OCI-LY7 (cell line): ENCODE data around the gene MOCS1. TPM values are rescaled to one million over a fixed set of nuclear protein-coding genes. Genes with fewer than 3 reads are reported as not detected.

Source experiments
- BruUV-seq: library from RNA; stranded (reverse); fragments of 400-500 nt; replicated peaks from 2 replicates; lab custom pipeline; 2021; lab: Mats Ljungman, UMichigan
- CTCF ChIA-PET: fragments of 300-600 bp; sonication (Branson Sonifier 250); formaldehyde crosslinking; loops from one replicate; lab custom pipeline; 2022; ENCODE audit warnings: antibody characterized with exemption; ENCODE audit not compliant: unreplicated experiment; lab: Charles Lee
- POLR2A ChIA-PET: fragments of 300-600 bp; sonication (Branson Sonifier 250); formaldehyde crosslinking; loops from one replicate; lab custom pipeline; 2022; ENCODE audit warnings: antibody characterized with exemption; lab: Charles Lee
- DNase-seq: peaks from one replicate; pipeline ENCODE4 v3.0.0-alpha.2; 2015; ENCODE audit warnings: low spot score
- H2AFZ ChIP-seq: fragments of 200-600 bp; sonication (generic), shearing (Covaris generic); 2 replicates; pipeline ENCODE4 v1.6.1; 2014; ENCODE audit warnings: mild to moderate bottlenecking, antibody characterized with exemption, low read length, moderate library complexity
- H3K27ac ChIP-seq: fragments of 200-600 bp; sonication (generic); 2 replicates; pipeline ENCODE4 v1.5.1; 2014; ENCODE audit warnings: mixed run types, low read depth, mild to moderate bottlenecking, moderate library complexity, low read length, inconsistent platforms; ENCODE audit not compliant: poor library complexity, severe bottlenecking
- H3K36me3 ChIP-seq: fragments of 200-600 bp; sonication (generic); 2 replicates; pipeline ENCODE4 v1.6.1; 2014; ENCODE audit warnings: mild to moderate bottlenecking, antibody characterized with exemption, low read length, moderate library complexity, mixed read lengths; ENCODE audit not compliant: insufficient read depth
- H3K4me1 ChIP-seq: fragments of 200-600 bp; sonication (generic); 2 replicates; pipeline ENCODE4 v1.5.1; 2014; ENCODE audit warnings: mild to moderate bottlenecking, low read length; ENCODE audit not compliant: insufficient read depth, poor library complexity, severe bottlenecking
- H3K4me2 ChIP-seq: fragments of 200-600 bp; sonication (generic); 2 replicates; pipeline ENCODE4 v1.6.1; 2014; ENCODE audit warnings: mild to moderate bottlenecking, low read length
- H3K4me3 ChIP-seq: fragments of 200-600 bp; sonication (generic); 2 replicates; pipeline ENCODE4 v1.5.1; 2014; ENCODE audit warnings: mild to moderate bottlenecking, low read depth, low read length; ENCODE audit not compliant: poor library complexity, severe bottlenecking
- H3K79me2 ChIP-seq: fragments of 200-600 bp; sonication (generic); 2 replicates; pipeline ENCODE4 v1.6.1; 2016; ENCODE audit warnings: low read depth, mild to moderate bottlenecking, low read length, moderate library complexity, mixed read lengths; ENCODE audit not compliant: insufficient read depth
- H3K9me2 ChIP-seq: fragments of 200-600 bp; sonication (generic); 2 replicates; pipeline ENCODE4 v1.6.1; 2016; ENCODE audit warnings: mild to moderate bottlenecking, low read length, mixed read lengths; ENCODE audit not compliant: insufficient read depth
- H3K9me3 ChIP-seq: fragments of 200-600 bp; sonication (generic); 2 replicates; pipeline ENCODE4 v1.6.1; 2014; ENCODE audit warnings: mild to moderate bottlenecking, mixed run types, low read length, mixed read lengths
- H4K20me1 ChIP-seq: fragments of 200-600 bp; sonication (generic); 2 replicates; pipeline ENCODE4 v1.6.1; 2014; ENCODE audit warnings: mild to moderate bottlenecking, antibody characterized with exemption, low read length, moderate library complexity, mixed read lengths; ENCODE audit not compliant: insufficient read depth
- CTCF ChIP-seq: fragments of 200-600 bp; sonication (generic); conservative IDR thresholded peaks from 2 replicates; pipeline ENCODE4 v1.5.1; 2014; ENCODE audit warnings: mild to moderate bottlenecking, antibody characterized with exemption, low read length, moderate library complexity, mixed read lengths
- EZH2phosphoT487 ChIP-seq: fragments of 200-600 bp; sonication (generic); IDR thresholded peaks from 2 replicates; pipeline ENCODE4 v1.6.1; 2018; ENCODE audit warnings: low read depth, borderline replicate concordance, mild to moderate bottlenecking, mixed run types, antibody characterized with exemption, low read length, moderate library complexity, mixed read lengths
- intact Hi-C: fragments of 100-400 bp; cut with micrococcal nuclease; formaldehyde crosslinking; loops from one replicate; pipeline ENCODE4 v1.10.0; 2022; ENCODE audit not compliant: unreplicated experiment
- total RNA-seq, 2 experiments: library from RNA; depleted of rRNA in 1 of 2; stranded (reverse); fragments of >200 nt in 1 of 2; shearing (Covaris generic) in 1 of 2; gene quantifications; 2 replicates each; pipeline ENCODE4 v1.2.3, GENCODE V29; 2014 to 2022

The MOCS1 gene
- total RNA-seq, 2 experiments from 2014 or later, result not detected

DNA sequence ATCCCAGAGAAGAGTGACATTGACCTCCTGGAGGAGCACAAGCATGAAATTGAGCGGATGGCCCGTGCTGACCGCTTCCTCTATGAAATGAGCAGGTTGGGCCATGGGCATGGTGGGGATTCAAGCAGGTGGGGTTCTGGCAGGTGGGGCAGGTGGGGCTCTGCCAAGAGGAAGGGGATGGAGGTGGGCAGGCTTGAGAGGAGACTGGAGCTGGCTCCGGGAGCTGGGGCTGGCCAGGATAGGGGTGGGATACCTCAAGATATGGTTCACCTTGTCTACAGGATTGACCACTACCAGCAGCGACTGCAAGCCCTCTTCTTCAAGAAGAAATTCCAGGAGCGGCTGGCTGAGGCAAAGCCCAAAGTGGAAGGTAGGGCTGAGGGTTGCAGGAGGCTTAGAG, 42.9 kb downstream of the MOCS1 start:
- intact Hi-C loops, result loop anchor here (5.0 kb wide), 1 partner anchor 544 kb away; no protein-coding TSS in a partner anchor
- no TSS peak for BruUV-seq
- ChIA-PET CTCF (no interaction called here), POLR2A (no interaction called here)
- no peak for TF ChIP-seq CTCF
- TF ChIP-seq EZH2phosphoT487, result no peak
- Histone ChIP-seq H3K79me2 (no peaks in the 10 kb centered on the region), H3K9me2 (no peaks in the 10 kb centered on the region), H3K27ac (no peak overlapping the region), H3K4me2 (no peak overlapping the region), H3K36me3 (no peaks in the 10 kb centered on the region), H3K4me3 (no peak overlapping the region), H2AFZ (no peak overlapping the region), H4K20me1 (no peaks in the 10 kb centered on the region), H3K9me3 (no peaks in the 10 kb centered on the region), H3K4me1 (no peaks in the 10 kb centered on the region)
- DNase-seq, result no peak

DNA sequence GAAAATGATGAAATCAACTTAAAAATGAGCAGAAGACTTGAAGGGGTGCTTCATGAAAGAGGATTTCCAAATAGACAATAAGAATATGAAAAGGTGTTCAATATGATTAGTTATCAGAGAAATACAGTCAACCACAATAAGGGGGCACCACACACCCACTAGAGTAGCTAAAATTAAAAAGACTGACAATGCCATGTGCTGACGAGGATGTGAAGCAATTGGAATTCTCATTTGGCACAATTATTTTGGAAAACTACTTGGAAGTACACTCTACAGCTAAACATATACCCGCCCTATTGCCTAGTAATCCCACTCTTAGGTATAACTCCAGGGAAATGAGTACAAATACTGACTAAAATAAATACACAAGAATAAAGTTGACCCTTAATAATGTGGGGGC, 45.0 kb downstream of the MOCS1 start:
- Histone ChIP-seq H3K4me1 (no peaks in the 10 kb centered on the region), H3K9me2 (no peaks in the 10 kb centered on the region), H2AFZ (no peak overlapping the region), H3K79me2 (no peaks in the 10 kb centered on the region), H3K4me2 (no peak overlapping the region), H4K20me1 (no peaks in the 10 kb centered on the region), H3K36me3 (no peaks in the 10 kb centered on the region), H3K9me3 (no peaks in the 10 kb centered on the region), H3K27ac (no peak overlapping the region), H3K4me3 (no peak overlapping the region)
- POLR2A ChIA-PET, result interaction anchor here (0.5 kb wide), 1 partner anchor 93 kb away, joined by 5 read pairs; no protein-coding TSS in a partner anchor
- CTCF ChIA-PET, result no interaction called here
- intact Hi-C loops, result no loop called here
- DNase-seq, result no peak
- TF ChIP-seq CTCF (no peak), EZH2phosphoT487 (no peak)
- no TSS peak for BruUV-seq

GRCh38 chr6:39887692-39888450, 46.4 kb downstream of the MOCS1 start:
- ChIA-PET CTCF (no interaction called here), POLR2A (interaction anchor here (0.7 kb wide), 1 partner anchor 22 kb away, joined by 3 read pairs; no protein-coding TSS in a partner anchor)
- TF ChIP-seq EZH2phosphoT487 (no peak), CTCF (no peak)
- H3K9me3 ChIP-seq, result no peaks in the 10 kb centered on the region
- no peak overlapping the region for H3K4me2 ChIP-seq
- no peaks in the 10 kb centered on the region for H3K36me3 ChIP-seq
- no peak overlapping the region for H3K4me3 ChIP-seq
- no TSS peak for BruUV-seq
- H2AFZ ChIP-seq, result no peak overlapping the region
- no peaks in the 10 kb centered on the region for H3K4me1 ChIP-seq
- H3K79me2 ChIP-seq, result no peaks in the 10 kb centered on the region
- no peak overlapping the region for H3K27ac ChIP-seq
- H3K9me2 ChIP-seq, result no peaks in the 10 kb centered on the region
- intact Hi-C loops, result no loop called here
- DNase-seq, result no peak
- no peaks in the 10 kb centered on the region for H4K20me1 ChIP-seq
